GM19025 (cell line): ENCODE measurements around the gene SH2D3C.
"Not testable (repeated sequence)": the region's sequence is repeated elsewhere in the genome, so short reads cannot be mapped to it uniquely, and the experiment has no call there.

Experiments
- ATAC-seq: cut with Tn5 transposase; IDR thresholded peaks from one replicate; pipeline ENCODE4 v1.9.1; 2021; ENCODE audit warnings: mild to moderate bottlenecking, low read depth, moderate library complexity; ENCODE audit not compliant: unreplicated experiment

SH2D3C gene

GRCh38 chr9:127769929-127770582, 8.4 kb downstream of the SH2D3C start:
- no peak for ATAC-seq

- no peak for ATAC-seq
These were observed 9.4 kb downstream of the SH2D3C start for GRCh38 chr9:127769101-127769500.

GRCh38 chr9:127768698-127769097, 9.8 kb downstream of the SH2D3C start:
- ATAC-seq = no peak

- ATAC-seq = no peak
These were observed 10.5 kb downstream of the SH2D3C start for GRCh38 chr9:127767909-127768331.

GRCh38 chr9:127767410-127767809, 11.1 kb downstream of the SH2D3C start:
- ATAC-seq = no peak

- no peak for ATAC-seq
These were observed 13.0 kb downstream of the SH2D3C start for GRCh38 chr9:127765418-127765817.

GRCh38 chr9:127763918-127764384, 14.5 kb downstream of the SH2D3C start:
- ATAC-seq = no peak

GRCh38 chr9:127762111-127762676, 16.3 kb downstream of the SH2D3C start:
- no peak for ATAC-seq

- ATAC-seq = no peak
These were observed 16.9 kb downstream of the SH2D3C start for GRCh38 chr9:127761491-127761956.

GRCh38 chr9:127761061-127761460, 17.4 kb downstream of the SH2D3C start:
- ATAC-seq = no peak

- no peak for ATAC-seq
These were observed 19.6 kb downstream of the SH2D3C start for GRCh38 chr9:127758843-127759242.

- not testable (repeated sequence) for ATAC-seq
These were observed 21.7 kb downstream of the SH2D3C start for GRCh38 chr9:127756776-127757175.

GRCh38 chr9:127756233-127756632, 22.2 kb downstream of the SH2D3C start:
- ATAC-seq = no peak

GRCh38 chr9:127755061-127756060, 23.1 kb downstream of the SH2D3C start:
- no peak for ATAC-seq

GRCh38 chr9:127754099-127755060, 24.1 kb downstream of the SH2D3C start:
- ATAC-seq = no peak

GRCh38 chr9:127753622-127754021, 24.8 kb downstream of the SH2D3C start:
- ATAC-seq = no peak

GRCh38 chr9:127753148-127753547, 25.3 kb downstream of the SH2D3C start:
- no peak for ATAC-seq

- ATAC-seq = no peak
These were observed 27.0 kb downstream of the SH2D3C start for GRCh38 chr9:127751269-127752054.
